ENCODE data around the gene USP51. TPM values are rescaled to one million over a fixed set of nuclear protein-coding genes. Genes with fewer than 3 reads are reported as not detected.
"Not testable (repeated sequence)": the region's sequence is repeated elsewhere in the genome, so short reads cannot be mapped to it uniquely, and the experiment has no call there.

USP51 gene
- total and polyA plus RNA-seq, 12 donors: 0.25 to 4.9 (median 2.1) TPM

DNA sequence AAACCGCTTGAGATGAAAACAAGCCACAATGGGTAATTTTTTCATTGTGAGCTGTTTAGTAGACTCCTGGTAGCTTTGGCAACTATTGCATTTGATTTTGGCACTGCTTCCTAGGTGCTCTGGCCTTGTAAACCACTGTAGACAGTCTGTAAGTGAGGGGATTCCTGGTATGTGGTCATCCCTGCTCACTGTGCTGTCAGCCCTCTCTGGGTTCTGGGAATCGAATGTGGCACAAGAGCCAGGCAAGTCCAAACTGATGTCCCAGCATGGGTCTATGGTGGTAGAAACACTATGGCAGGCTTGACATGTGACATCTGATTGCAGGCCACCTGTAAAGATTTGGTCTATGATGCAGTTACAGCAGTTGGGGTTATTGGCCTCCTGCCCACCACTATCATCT is 2.5 kb downstream of the USP51 start:
- intact Hi-C loops (cut with DNase I): no loop called here
- no peak for DNase-seq
- Histone ChIP-seq H3K27ac (no peak overlapping the region), H3K9me3 (no peaks in the 10 kb centered on the region), H3K4me3 (no peak overlapping the region), H3K27me3 (no peaks in the 10 kb centered on the region), H3K4me1 (peaks cover 0 to 11% (median 2%) of the 10 kb centered on the region in 9 donors), H3K36me3 (no peaks in the 10 kb centered on the region)
- TF ChIP-seq, protein P1, sequence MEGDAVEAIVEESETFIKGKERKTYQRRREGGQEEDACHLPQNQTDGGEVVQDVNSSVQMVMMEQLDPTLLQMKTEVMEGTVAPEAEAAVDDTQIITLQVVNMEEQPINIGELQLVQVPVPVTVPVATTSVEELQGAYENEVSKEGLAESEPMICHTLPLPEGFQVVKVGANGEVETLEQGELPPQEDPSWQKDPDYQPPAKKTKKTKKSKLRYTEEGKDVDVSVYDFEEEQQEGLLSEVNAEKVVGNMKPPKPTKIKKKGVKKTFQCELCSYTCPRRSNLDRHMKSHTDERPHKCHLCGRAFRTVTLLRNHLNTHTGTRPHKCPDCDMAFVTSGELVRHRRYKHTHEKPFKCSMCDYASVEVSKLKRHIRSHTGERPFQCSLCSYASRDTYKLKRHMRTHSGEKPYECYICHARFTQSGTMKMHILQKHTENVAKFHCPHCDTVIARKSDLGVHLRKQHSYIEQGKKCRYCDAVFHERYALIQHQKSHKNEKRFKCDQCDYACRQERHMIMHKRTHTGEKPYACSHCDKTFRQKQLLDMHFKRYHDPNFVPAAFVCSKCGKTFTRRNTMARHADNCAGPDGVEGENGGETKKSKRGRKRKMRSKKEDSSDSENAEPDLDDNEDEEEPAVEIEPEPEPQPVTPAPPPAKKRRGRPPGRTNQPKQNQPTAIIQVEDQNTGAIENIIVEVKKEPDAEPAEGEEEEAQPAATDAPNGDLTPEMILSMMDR (IDR thresholded peaks at IDR 0.05): no peak
- no peak for ATAC-seq
- 95 to 96% methylated on average over 2 of the region's 2 CpGs for WGBS, 2 donors

DNA sequence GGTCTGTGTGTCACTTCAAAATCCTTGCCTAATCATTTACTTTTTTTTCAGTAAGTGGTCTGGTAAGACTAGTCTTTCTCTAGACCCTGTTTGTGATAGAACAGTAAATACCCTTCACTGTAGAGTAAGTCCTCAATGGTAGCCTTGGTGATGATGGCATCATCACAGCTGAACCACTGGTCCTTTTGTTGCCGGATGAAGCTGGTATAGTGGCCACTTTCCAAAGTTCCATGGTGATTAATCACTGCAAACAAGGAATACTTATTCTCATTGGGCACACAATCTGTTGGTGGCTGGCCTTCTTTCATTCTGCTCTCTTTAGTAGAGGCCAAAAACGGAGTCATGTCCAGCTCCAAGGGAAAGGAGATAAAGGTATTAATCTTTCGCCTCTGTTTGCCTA is 2.9 kb downstream of the USP51 start:
- Histone ChIP-seq H3K4me1 (peaks cover 0 to 11% (median 2%) of the 10 kb centered on the region in 9 donors), H3K36me3 (no peaks in the 10 kb centered on the region), H3K4me3 (no peak overlapping the region), H3K27me3 (no peaks in the 10 kb centered on the region), H3K9me3 (no peaks in the 10 kb centered on the region), H3K27ac (no peak overlapping the region)
- intact Hi-C loops (cut with DNase I): no loop called here
- DNase-seq (no peak), ATAC-seq (peak in 1 of 8 donors; percentile 2)
- WGBS, 2 donors: 57 to 65% methylated on average over 3 of the region's 3 CpGs
- TF ChIP-seq, protein P1 (IDR thresholded peaks at IDR 0.05): no peak

DNA sequence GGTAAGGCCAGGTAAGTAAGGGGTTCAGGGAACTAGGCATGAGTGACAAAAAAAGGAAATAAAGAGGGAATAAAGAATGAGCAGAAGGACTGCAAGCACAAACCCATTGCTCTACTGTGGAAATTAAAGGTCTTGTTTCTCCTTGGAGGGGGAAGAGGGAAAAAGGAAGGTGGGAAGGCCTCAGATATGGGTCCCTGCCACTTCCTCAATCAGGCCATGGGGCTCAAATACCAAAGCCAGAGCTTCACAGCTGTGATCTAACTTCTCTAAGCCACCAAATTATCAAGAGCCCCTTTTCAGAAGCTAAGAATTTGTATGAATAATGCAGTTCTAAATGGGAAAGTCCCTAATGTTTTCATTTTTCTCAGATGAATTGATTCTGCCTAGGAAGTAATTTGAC is 4.7 kb downstream of the USP51 start:
- DNase-seq: no peak
- Histone ChIP-seq H3K27me3 (no peaks in the 10 kb centered on the region), H3K4me1 (peaks cover 0 to 10% (median 0%) of the 10 kb centered on the region in 9 donors), H3K36me3 (no peaks in the 10 kb centered on the region), H3K27ac (no peak overlapping the region), H3K9me3 (no peaks in the 10 kb centered on the region), H3K4me3 (no peak overlapping the region)
- intact Hi-C loops (cut with DNase I): no loop called here
- TF ChIP-seq, protein P1 (IDR thresholded peaks at IDR 0.05): no peak
- ATAC-seq: no peak

DNA sequence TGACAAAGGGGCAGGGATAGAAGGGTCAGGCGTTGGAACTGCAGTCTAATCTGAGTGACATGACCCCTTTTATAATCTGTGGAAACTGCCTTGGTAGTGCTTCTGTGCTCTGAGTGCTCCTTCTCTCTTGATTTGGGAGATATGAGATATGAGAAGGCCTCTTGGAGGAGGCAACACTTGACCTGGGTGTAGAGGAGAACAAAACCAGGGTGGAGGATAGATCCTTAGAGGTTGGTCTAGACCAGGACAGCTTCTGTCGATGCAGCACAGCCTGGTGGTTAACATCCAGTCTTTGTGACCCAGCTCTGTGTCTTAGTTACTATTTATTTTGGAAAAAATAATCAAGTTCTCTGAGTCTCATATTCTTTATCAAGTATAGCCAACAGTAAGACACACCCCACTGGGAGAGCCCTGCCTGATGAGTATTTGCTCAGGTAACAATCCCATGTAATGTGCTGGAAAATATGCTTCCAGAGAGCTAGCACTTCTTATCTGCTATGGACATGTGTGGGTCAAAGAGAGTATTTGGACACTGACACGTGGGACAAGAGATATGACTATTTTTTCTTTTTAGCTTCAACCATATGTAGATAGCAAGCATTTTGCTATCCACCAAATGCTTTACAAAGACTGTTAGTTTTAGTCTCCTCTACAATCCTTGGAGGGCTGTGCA is 9.1 kb downstream of the USP51 start:
- no peak for ATAC-seq
- Histone ChIP-seq H3K27me3 (no peaks in the 10 kb centered on the region), H3K4me1 (no peaks in the 10 kb centered on the region), H3K36me3 (no peaks in the 10 kb centered on the region), H3K9me3 (no peaks in the 10 kb centered on the region), H3K4me3 (no peak overlapping the region), H3K27ac (no peak overlapping the region)
- intact Hi-C loops (cut with DNase I): no loop called here
- no peak for DNase-seq
- TF ChIP-seq, protein P1 (IDR thresholded peaks at IDR 0.05): no peak
- 67 to 71% methylated on average over 3 of the region's 3 CpGs for WGBS, 2 donors

DNA sequence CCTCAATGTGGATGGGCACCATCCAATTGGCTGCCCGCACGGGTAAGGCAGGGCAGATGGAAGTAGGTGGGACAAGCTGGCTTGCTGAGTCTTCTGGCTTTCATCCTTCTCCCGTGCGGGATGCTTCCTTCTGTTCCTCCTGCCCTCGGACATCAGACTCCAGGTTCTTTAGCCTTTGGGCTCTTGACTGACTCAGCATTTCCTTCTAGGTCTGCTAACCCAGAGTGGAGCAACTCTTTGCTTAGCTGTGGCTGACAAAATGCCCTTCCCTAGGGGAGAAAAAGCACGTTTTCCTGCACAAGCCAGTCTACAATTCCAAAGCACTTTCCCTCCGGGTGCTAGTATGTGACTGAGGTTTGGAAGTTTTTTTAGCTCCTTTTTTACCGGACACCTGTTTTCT is 9.7 kb downstream of the USP51 start:
- H3K36me3 ChIP-seq; DNase-seq; H3K4me1 ChIP-seq; ATAC-seq; intact Hi-C loops (cut with DNase I); H3K27ac ChIP-seq; H3K4me3 ChIP-seq; H3K27me3 ChIP-seq; H3K9me3 ChIP-seq: not testable (repeated sequence)
- 81 to 85% methylated on average over 4 of the region's 8 CpGs for WGBS, 2 donors

DNA sequence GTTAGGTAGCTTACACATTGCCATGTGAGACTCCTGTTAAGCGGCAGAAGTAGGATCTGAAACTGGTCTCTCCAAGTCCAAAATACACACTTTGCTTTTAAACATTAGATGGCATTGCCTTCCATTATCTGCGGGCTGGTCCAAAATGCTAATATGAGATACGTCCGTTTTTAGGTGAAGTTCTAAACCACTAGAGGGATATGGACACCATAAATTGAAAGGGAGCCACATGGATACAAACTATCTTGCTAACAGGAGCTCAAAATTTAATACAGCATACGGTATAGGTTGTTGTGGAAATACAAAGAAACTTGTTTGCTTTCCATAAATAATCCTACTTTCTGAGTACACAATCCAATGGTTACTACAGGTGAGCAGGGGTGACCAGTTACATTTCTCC is 23.9 kb downstream of the USP51 start:
- H3K4me1 ChIP-seq: not testable (repeated sequence)

DNA sequence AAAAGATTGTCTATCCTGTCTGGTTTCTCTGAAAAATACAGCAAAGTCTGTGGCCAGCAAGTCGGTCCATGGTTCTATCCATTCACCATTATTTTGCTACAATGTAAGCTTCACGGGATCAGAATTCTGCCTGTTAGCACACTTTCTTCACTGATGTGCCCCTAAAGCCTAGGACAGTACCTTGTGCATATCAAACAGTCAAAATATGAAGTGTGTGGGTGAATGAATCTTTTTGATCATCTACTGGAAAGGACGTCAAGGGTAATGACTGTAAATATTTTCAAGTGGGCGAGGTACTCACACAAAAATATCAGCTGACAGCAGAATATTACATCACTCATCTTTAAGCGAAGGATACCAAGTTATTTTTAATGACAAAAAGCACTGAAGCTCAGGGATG is 24.5 kb downstream of the USP51 start:
- DNase-seq; H3K4me3 ChIP-seq; intact Hi-C loops (cut with DNase I); ATAC-seq; H3K27ac ChIP-seq; H3K27me3 ChIP-seq; H3K36me3 ChIP-seq; H3K4me1 ChIP-seq; H3K9me3 ChIP-seq: not testable (repeated sequence)
- WGBS, 2 donors: no CpG with 5 or more reads among the region's 5 CpGs

More for the DNA sequence above, 23.9 kb downstream of the USP51 start:
- H3K9me3 ChIP-seq; DNase-seq; H3K36me3 ChIP-seq; H3K27me3 ChIP-seq; H3K27ac ChIP-seq; H3K4me3 ChIP-seq; ATAC-seq; intact Hi-C loops (cut with DNase I): not testable (repeated sequence)
- no CpG with 5 or more reads among the region's 5 CpGs for WGBS, 2 donors

DNA sequence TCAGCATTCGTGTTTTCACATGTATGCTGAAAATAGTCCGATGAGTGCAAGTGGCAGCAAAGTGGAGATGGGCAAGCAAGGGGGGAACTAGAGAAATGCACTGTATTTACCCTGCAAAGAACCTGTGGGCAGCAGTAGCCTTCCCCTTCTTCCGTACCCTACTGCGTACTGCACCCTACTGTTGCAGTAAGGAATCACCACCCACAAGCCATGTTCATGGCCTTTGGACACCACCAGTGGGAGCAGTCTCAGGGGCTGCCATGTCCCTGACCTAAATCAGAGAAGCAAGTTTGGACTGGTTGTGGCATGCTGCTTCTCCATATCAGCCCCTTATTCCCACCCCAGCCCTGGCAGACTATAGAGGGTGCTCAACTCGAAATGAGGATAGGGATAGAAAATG is 25.6 kb downstream of the USP51 start:
- H3K36me3 ChIP-seq; DNase-seq; H3K27ac ChIP-seq; H3K27me3 ChIP-seq; H3K4me3 ChIP-seq; intact Hi-C loops (cut with DNase I); H3K4me1 ChIP-seq; H3K9me3 ChIP-seq: not testable (repeated sequence)
- ATAC-seq: peak in 1 of 8 donors; percentile 25
- no CpG with 5 or more reads among the region's 5 CpGs for WGBS, 2 donors
